Measurements from ENCODE around the gene RAPGEF2. TPM values are rescaled to one million over a fixed set of nuclear protein-coding genes. Genes with fewer than 3 reads are reported as not detected.
"Not testable (repeated sequence)": the region's sequence is repeated elsewhere in the genome, so short reads cannot be mapped to it uniquely, and the experiment has no call there.

Gene RAPGEF2
- total RNA-seq, 1 donor from 2014 or later, result 49.3 TPM

DNA sequence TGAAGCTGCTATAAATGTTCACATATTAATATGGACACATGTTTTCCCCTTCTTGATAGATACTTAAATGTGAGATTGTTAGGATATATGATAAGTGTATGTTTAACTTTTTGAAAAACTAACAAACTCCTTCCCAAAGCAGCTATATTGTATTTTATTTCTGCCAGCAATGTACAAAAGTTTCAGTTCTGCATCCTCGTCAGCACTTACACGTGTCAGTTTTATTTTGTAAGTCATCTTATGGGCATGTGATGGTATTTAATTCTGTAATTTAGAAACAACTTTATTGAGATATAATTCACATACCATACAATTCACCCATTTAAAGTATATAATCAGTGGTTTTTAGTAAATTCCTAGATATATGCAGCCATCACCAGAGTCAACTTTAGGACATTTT lies 31.6 kb downstream of the RAPGEF2 start:
- no peak for DNase-seq

DNA sequence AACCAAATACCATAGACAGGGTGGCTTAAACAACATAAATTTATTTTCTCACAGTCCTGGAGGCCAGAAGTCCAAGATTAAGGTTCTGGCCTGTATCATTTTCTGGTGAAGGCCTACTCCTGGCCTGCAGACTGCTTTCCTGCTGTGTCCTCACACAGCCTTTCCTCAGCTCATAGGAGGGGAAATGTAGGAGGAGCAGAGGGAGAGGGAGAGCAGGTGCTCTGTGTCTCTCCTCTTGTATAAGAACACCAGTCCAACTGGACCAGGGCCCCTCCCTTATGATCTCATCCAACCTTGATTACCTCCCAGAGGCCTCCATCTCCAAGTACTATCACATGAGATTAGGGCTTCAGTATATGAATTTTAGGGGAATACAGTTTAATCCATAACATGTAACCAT lies 34.3 kb downstream of the RAPGEF2 start:
- no peak for DNase-seq

DNA sequence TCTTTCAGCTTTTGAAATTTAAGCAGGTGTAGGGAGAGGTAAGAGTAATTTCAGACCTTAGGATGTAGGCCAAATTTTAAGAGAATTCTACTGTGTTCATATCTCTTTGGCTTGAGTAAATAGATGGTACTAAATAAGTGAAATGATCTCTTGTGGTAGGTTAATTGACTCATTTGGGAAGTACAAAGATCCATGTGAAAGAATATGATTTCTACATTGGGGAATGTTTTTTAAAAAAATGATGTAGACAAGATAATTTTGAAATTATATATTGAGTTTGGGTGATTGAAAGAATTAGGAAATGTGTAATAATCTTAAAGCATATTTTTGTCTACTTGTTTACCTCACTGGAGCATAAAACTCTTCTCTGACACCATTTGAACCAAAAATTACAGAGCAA lies 35.6 kb downstream of the RAPGEF2 start:
- DNase-seq, result no peak

DNA sequence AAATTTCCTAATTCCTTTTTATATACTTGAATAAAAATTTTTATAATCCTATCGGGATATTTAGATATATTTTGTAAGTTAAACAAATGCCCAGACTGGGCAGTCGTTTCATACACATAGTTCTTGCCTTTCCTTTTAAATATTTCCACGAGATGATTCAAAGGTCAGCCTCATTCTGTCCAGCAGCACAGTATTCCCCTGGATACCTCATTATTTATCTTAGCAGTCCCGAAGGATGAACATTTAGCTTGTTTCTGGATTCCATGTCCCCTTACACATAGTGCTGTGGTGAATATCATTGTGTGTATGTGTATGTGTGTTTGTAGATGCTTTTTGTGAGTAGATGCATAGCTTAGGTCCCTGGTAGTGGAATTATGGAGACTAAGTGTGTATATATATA lies 38.3 kb downstream of the RAPGEF2 start:
- no peak for DNase-seq

DNA sequence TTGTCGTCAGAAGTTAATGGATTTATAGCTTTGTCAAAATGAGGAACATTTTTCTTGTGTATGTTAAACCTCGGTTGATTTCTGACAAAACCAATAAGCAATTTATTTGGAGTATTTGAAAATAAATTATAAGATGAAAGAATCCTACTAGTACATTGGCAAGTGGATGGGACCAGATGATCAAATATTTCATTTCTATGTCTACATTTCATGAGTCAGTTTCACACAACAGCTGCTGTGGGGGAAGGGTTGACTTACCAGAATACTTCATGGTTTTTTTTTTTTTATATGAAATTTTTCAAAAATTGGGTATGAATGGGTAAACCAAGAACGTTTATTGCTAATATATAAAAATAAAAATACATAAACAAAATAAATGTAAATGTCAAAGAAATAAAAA lies 39.4 kb downstream of the RAPGEF2 start:
- peak; percentile 7 for DNase-seq

DNA sequence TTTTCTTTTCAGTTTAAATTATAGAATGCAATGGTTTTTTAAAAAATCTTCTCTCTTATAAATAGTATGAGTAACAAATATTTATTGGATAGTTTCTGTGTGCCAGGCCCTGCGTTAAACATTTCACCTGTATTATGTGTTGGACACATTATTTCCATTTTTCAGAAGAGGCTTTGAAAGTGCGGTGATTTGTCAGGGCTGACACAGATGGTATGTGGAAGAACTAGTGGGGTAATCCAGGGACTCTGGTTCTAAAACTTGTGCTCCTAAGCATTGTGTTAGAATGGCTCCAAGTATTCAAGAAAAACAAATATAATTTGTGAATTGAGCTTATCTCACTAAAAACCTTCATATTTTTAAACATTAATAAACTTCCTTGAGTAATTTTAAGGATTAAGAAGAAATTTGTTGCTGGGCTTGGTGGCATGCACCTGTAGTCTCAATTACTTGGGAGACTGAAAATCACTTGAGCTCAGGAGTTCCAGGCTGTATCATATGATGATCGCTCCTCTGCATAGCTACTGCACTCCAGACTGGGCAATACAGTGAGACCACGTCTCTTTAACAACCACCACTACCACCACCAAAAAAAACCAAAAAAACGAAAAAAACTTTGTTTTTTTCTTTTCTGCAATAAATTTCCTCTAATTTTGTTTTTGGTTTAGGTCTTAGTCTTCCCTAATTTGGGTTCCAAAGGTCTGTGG lies 40.0 kb downstream of the RAPGEF2 start:
- DNase-seq, result no peak

DNA sequence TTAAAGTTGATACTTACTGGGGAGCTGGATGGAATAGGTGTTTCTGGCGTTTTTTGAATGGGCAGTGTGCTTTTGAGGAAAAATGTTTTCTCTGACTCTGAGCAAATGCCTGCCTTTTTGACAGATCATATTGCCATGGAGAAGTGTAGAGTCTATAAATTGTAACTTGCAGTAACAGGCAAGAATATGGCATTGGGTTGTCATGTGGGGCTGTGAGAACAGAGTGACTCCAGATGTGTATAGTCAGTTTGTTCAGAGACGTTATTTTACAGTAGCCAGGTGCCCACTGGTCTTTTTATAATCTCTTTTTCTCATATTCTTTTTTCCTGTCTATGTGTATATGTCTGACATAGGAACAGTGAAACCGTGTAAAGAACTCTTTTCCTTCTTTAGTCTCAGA lies 40.8 kb downstream of the RAPGEF2 start:
- DNase-seq, result no peak

DNA sequence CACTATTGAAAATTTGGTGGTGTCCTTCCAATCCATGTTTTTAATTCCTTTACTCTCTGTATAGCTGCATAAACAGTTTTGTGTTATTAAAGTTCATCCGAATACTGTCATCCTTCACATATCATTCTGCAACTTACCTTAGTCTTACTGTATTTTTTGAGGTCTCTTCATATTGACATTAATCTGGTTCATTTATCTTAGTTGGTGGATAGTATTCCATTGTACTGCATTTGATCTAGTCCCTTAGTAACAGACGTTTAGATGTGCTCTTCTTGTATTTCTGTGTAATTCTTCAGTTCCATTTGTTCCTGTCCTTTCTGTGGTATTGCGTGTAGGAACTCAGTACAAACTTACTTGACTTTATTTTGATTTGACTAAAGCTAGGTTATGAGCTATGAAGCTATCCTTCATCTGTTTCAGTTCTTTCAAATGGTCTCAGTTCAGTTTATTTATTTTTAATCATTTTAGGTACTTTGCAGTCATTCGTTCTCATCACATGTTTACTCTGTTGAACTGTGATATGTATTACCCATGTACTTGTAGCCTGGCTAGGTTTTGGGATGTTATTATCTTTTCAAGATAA lies 41.3 kb downstream of the RAPGEF2 start:
- DNase-seq, result no peak

DNA sequence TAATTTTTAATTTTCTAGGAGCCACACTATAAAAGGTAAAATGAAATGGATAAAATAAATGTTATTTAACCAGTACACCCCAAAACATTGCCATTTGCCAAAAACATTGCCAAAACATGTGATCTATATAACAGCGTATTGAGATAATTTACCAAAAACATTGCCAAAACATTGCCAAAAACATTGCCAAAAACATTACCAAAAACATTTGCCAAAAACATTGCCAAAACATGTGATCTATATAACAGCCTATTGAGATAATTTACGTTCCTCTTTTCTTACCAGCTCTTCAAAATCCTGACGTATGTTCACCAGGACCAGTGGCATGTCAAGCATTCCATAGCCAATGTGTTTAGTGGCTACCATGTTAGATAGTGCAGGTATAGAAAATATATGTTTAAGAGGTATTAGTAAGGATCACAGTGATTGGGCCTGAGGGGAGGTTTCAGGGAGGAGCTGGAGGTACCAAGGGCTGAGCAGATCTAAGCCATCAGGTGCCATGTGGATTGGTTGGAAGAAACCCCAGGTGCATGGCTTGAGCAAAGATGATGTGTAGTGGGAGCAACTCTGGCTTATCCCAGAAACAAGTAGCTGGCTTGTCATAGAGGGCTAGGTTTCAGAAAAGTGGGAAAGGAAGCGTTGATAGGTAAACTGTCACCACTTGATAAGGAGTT lies 42.6 kb downstream of the RAPGEF2 start:
- no peak for DNase-seq

DNA sequence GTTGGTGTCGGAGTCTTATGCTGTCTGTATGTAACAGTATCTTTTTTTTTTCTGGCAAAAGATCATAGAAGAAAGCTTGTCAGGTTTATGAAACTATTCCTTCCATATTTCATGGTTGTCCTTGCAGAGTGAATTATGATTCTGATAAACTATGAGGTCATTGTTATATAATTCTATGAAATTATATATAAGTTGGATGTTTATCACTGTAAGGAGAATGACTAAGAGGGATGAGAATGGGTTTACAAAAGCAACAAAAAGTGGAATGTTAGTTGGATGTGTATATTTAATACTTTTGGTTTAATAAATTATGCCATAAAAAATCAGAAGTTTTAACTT lies 43.1 kb downstream of the RAPGEF2 start:
- no peak for DNase-seq

DNA sequence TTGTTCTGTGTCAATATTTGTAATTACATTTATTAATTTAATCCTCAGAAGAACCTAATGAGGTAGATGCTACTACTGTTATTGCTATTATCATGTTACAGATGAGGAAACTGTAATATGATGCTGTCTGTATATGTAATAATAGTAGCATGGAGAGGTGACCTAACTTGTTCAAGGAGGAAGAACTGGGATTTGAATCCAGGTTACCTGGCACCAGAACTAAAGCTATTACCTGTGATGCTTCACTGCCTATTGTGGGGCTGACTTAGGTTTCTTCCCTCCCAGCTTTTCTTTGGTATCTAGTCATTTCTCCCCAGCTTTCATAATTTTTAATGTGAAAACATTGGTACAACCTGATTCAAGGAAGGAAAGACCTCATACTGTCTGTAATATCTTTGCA lies 43.6 kb downstream of the RAPGEF2 start:
- DNase-seq, result no peak

DNA sequence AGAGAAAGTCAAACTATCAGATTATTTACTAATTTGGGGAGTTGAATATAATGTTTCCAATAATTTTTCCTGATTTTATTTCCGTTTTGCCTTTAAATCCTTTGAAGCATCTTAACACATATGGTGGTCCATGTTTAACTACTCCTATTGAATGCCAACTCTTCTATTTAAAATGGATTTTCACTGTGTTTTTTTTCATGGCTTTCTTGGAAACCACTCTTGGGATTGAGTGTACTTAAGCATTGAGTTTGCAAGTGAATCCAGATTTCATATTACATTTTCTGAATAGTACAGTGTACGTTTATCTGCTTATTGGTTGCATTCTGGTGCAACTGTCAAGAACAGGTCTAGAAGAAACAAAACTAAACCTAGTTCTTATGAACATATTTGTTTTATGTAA lies 45.6 kb downstream of the RAPGEF2 start:
- no peak for DNase-seq

DNA sequence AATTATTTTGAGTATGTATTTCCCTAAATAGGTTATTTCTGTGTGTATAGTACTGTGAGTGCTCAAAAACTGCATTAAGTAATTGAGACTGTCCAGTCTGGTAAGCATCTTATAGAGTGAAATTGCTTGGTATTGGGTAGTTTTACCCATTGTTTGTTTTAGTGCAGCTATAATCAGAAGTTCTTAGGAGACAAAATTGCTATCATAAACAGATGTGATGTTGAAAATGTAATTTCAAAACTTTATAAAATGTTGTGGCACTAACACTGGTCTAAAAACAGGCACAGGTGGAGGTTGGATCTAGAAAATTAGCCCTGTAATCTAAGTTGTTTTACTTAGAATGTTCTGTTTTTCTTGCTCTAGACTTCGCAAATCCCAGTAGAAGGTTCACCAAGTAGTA lies 46.8 kb downstream of the RAPGEF2 start:
- no peak for DNase-seq

DNA sequence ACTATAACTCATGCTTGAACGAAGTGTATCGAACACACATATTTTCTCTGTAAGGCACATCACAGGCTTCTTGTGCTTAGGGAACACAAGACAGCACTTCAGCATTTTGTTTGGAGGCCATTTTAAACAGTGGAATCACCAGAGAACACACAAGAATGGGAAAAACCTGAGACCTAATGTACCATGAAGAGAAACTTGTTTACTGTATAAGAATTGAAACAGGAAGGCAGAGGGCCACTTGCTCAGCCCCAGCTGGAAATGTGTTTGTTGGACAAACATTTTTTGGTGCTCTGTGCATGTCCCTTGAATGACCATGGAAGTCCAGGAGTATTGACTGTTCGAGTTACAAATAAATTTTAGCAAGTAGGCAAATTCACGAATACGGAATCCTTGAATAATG lies 47.5 kb downstream of the RAPGEF2 start:
- DNase-seq, result no peak

DNA sequence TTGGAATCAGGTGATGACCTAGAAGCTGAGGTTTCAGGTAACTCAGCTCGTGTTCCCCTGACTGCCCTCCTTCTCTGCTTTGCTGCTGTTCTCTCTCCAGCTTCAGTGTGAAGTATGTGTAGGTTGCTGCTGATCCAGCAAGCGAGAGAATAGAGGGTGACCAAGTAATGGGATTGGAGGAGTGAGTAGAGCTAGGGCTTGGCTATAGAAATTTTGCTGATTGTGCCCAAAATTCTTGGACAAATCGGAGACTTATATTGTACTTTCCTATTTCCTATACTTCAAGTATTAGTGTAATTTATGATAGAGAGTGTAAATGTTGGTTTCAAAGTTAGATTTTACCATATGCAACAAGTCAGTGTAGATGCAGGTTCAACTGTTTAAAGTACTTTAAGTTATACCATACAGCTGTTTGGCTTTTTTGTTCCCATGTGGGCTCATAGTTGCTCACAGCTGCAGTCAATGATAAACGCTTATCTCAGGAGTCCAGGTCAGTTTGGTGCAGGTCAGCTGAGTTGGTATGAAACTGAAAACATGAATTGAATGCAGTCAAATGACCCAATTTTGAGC lies 48.0 kb downstream of the RAPGEF2 start:
- no peak for DNase-seq

DNA sequence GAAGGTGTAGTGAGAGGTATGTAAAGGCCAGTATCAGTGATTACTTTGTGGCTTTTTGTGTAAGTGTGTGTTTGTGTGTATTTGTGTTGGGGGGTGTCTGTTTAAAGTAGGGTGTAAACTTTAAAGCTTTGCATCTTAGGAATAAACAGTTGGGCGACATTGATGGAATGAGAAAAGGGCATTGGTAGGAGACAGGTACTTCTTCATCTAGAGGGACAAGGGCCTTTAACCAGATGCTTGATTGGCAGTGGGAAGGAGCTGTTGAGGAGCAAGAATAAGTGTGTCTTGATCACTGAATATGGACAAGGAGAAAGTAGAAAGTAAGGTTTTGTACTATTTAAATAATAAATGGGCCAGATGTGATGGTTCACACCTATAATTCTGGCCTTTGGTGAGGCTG lies 48.8 kb downstream of the RAPGEF2 start:
- DNase-seq, result no peak

DNA sequence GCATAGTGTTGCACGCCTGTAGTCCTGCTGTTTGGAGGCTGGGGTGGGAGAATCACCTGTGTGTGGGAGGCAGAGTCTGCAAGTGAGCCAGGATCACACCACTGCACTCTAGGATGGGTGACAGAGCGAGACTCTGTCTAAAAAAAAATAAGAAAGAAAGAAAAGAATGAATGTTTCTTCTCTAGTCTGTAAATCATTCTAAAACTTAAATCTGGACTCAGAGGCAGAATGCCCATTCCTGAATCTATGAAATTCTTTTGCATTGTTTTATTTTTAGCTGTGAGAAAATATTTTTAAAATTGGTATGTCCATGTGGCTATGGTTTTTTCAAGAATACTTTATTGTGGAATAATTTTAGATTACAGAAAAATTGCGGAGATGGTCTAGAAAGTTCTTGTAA lies 49.3 kb downstream of the RAPGEF2 start:
- DNase-seq, result no peak

DNA sequence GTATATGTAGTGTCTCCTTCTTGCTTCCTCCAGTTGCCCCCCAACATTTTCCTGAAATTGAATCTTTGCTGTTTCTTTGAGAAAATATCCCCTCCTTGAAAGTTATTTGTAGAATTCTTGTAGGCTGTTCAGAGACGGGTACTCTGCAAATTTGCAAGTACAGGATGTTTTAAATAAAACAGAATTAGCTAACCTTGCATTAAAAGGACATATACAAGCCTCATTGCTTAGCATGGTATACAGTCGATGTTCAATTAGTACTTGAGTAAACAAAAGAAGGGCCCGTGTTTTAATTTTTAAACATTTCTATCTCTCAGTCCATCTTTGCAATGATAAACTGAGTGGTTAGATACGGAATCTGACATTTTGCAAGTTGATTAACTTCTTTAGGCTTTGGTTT lies 50.8 kb downstream of the RAPGEF2 start:
- no peak for DNase-seq

DNA sequence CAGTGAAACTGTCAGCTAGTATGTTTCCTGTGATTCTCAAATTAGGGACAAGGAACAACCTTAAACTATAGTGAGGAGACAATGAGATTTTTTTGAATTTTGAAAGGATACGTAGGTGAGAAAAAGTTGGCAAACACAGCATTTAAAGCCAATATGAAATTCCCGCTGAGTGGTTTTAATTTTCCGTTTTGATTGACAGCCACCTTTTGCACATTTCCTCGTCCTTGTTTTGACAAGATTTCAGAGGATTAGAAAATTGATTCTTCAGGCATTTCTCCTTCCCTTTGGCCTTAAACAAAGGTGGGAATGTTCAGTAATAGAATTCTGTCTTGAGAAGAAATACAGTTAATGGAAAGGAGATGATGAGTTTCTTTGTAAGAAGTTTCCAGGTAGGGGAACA lies 52.2 kb downstream of the RAPGEF2 start:
- DNase-seq, result no peak

DNA sequence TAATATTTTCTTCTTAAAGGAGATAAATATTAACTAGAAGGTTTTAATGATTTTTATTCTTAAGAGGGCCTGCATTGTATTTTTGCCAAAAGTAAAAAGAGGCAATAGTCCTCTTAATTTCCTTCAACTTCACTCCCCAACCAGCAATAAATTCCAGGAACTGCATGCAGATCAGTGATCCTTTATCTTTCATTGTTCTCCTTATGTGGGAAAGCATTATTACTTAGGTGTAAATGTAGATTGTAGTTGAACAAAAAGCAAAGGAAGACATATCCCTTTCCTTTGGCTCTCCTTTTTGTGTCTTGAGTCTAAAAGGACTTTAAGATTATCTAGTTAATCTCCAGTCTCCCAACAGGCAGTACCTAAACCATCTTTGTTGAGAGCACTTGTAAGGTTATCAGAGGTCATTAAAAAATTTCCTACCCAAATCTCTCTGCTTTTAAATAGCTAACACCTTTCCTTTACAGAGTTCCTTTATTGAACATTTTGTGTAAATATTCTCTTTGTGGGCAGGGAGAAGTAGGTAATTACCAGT lies 55.3 kb downstream of the RAPGEF2 start:
- DNase-seq, result no peak

DNA sequence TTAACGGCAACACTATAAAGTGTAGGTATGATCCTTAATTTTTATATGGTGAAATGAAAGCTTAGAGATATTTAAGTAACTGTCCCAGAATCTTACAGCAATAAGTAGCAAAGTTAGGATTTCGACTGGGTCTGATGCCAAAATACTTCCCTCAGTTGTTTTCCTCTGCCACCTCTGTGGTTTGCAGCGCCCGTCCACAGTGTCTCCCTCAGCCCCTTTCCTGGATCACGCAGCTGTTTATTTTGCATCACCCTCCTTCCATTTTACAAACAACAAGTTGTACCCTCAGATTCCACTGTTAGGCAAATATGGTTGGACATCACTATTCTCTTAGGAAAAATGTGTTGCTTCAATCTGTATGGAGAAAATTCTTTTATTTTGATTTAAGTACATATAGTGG lies 56.1 kb downstream of the RAPGEF2 start:
- DNase-seq, result no peak

DNA sequence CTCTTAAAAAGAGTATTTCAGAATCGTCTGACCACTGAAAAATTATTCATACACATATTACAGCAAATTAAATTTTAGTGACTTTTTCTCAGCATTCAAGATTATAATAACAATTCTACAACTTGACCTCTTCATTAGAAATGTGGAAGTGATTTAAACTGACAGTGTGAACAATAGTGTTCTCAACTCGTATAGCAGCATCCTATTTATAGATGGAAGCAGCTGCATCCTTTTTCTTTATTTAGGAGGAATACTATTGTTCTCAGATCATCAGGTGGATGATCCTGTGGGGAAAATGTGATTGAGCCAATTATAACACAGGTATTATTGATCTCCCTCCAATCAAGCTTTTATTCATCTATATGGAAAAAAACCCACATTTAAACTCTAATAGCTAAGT lies 56.7 kb downstream of the RAPGEF2 start:
- DNase-seq, result no peak

DNA sequence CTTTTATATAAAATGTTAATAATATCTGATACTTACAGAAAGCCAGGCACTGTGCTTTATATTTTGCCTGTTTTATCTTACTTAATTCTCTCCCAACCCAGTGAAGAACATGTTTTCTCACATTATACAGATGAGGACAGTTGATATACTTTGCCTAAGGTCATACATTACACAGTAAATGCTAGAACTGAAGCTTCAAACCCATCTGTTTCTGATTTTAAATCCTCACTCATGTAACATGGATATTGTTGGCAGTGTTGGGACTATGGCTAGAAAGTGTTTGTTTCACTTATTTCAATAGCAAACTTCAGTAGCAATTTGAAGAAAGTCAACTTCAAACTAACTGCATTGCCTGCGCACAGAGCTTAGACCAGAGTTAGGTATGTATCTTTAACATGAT lies 57.4 kb downstream of the RAPGEF2 start:
- DNase-seq, result peak; percentile 51

DNA sequence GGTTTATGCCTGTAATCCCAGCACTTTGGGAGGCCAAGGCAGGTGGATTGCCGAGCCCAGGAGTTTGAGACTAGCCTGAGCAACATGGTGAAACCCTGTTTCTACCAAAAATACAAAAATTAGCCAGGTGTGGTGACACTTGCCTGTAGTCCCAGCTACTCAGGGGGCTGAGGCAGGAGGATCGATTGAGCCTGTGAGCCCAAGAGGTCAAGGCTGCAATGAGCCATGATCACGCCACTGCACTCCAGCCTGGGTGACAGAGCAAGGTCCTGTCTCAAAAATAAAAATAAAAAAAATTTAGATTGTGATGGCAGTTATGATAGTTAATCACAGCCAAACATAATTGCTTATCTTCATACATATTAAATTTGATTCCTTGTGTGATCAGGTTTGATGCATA lies 58.6 kb downstream of the RAPGEF2 start:
- not testable (repeated sequence) for DNase-seq
